Measurements from ENCODE around the gene PPP1CA.
A peak's percentile ranks its signal among the peaks of the same experiment; 100 is the strongest.

The PPP1CA gene

GRCh38 chr11:67416416-67417335, 15.0 kb upstream of the PPP1CA start:
- Histone ChIP-seq H3K4me2 (ENCODE audit: low read length) (peak overlapping the region; percentile 31), H3K9me3 (ENCODE audit: control insufficient read depth, insufficient read depth, low read length) (no peaks in the 10 kb centered on the region), H3F3A (ENCODE audit: control insufficient read depth, insufficient read depth) (peaks cover 3% of the 10 kb centered on the region; the same call in 1 of the 2 replicates), H3K27me3 (ENCODE audit: control insufficient read depth, low read length) (peaks cover 6% of the 10 kb centered on the region), H3K4me3 (ENCODE audit: low read length) (0 out of 2 replicates have a peak overlapping the region, but pooled peaks have one; percentile 14), H3K79me2 (ENCODE audit: control insufficient read depth, low read length) (no peaks in the 10 kb centered on the region), H3K4me1 (ENCODE audit: control insufficient read depth, low read length) (peaks cover 75% of the 10 kb centered on the region), H3K27ac (ENCODE audit: low read depth, low read length) (no peak overlapping the region), H3K9me2 (replicated peaks; ENCODE audit: control insufficient read depth, low read length) (no peaks in the 10 kb centered on the region), H3K36me3 (ENCODE audit: control insufficient read depth, low read length) (no peaks in the 10 kb centered on the region), H4K20me1 (ENCODE audit: control insufficient read depth, insufficient read depth, low read depth, low read length) (no peaks in the 10 kb centered on the region)
- TF ChIP-seq, protein P1, sequence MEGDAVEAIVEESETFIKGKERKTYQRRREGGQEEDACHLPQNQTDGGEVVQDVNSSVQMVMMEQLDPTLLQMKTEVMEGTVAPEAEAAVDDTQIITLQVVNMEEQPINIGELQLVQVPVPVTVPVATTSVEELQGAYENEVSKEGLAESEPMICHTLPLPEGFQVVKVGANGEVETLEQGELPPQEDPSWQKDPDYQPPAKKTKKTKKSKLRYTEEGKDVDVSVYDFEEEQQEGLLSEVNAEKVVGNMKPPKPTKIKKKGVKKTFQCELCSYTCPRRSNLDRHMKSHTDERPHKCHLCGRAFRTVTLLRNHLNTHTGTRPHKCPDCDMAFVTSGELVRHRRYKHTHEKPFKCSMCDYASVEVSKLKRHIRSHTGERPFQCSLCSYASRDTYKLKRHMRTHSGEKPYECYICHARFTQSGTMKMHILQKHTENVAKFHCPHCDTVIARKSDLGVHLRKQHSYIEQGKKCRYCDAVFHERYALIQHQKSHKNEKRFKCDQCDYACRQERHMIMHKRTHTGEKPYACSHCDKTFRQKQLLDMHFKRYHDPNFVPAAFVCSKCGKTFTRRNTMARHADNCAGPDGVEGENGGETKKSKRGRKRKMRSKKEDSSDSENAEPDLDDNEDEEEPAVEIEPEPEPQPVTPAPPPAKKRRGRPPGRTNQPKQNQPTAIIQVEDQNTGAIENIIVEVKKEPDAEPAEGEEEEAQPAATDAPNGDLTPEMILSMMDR (IDR thresholded peaks at IDR 0.05; ENCODE audit: low read depth, low read length, poor library complexity, severe bottlenecking), result no peak
- no peak for TF ChIP-seq EZH2phosphoT487 (IDR thresholded peaks at IDR 0.05; ENCODE audit: borderline replicate concordance, low read length)

DNA sequence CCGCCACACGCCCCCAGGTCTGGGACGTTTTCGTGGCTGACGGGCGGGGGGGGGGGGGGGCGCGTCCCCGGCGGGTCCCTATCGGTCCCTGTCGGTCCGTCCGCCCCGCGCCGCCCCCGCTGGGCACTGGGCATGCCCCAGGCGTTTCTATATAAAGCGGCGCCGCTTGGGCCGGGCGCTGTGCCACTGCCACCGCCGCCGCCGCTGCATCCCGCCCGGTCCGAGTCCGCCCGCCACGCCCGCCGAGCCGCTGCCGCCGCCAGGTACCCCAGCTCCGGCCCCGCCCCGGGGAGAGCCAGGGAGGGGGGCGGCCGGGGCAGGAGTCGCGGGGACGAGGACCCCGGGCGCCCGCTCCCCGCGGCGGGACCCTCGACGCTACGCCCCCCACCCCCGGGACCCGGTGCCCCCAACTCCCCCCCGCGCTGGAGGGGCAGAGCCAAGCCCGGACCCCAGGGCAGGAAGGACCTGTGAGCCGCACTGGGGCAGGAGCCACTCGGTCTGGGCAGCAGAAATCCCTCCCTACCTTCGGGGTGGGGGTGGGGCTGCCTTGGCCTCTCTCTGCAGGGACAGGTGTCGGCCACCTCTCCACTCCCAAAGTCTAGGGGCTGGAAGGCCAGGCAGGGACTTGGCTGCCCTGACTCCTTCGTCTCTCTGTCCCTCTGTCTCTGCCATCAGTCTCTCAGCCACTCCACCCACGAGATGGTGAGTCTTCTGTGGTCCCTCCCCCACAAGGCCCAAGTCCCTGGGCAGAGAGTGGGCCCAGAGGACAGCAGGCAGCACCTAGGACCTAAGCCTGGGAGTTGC, 14.0 kb upstream of the PPP1CA start, which contains the start of gene CARNS1:
Gene CARNS1, plus strand, starts transcription at position 178 of the 804 bp plus-strand sequence. Its CDS starts 522 bp downstream, at position 700.
- peaks cover 79% of the 10 kb centered on the region for H3K4me1 ChIP-seq (ENCODE audit: control insufficient read depth, low read length)
- H4K20me1 ChIP-seq (ENCODE audit: control insufficient read depth, insufficient read depth, low read depth, low read length), result no peaks in the 10 kb centered on the region
- H3F3A ChIP-seq (ENCODE audit: control insufficient read depth, insufficient read depth), result peaks cover 10% of the 10 kb centered on the region
- no peaks in the 10 kb centered on the region for H3K9me3 ChIP-seq (ENCODE audit: control insufficient read depth, insufficient read depth, low read length)
- no peaks in the 10 kb centered on the region for H3K79me2 ChIP-seq (ENCODE audit: control insufficient read depth, low read length)
- no peak within 1 kb of the TSS for H3K27ac ChIP-seq (ENCODE audit: low read depth, low read length)
- TF ChIP-seq, protein P1 (IDR thresholded peaks at IDR 0.05; ENCODE audit: low read depth, low read length, poor library complexity, severe bottlenecking), result no peak
- TF ChIP-seq EZH2phosphoT487 (IDR thresholded peaks at IDR 0.05; ENCODE audit: borderline replicate concordance, low read length), result no peak
- H3K4me2 ChIP-seq (ENCODE audit: low read length), result peak within 1 kb of the TSS; percentile 31
- 0 out of 2 replicates have a peak within 1 kb of the TSS, but pooled peaks have one; percentile 14 for H3K4me3 ChIP-seq (ENCODE audit: low read length)
- H3K36me3 ChIP-seq (ENCODE audit: control insufficient read depth, low read length), result no peaks in the 10 kb centered on the region
- H3K9me2 ChIP-seq (replicated peaks; ENCODE audit: control insufficient read depth, low read length), result no peaks in the 10 kb centered on the region
- peaks cover 6% of the 10 kb centered on the region for H3K27me3 ChIP-seq (ENCODE audit: control insufficient read depth, low read length)

GRCh38 chr11:67413266-67413849, 11.7 kb upstream of the PPP1CA start:
- H3K36me3 ChIP-seq (ENCODE audit: control insufficient read depth, low read length), result peaks cover 15% of the 10 kb centered on the region
- no peak overlapping the region for H3K4me3 ChIP-seq (ENCODE audit: low read length)
- H3K27me3 ChIP-seq (ENCODE audit: control insufficient read depth, low read length), result peaks cover 6% of the 10 kb centered on the region
- H3K9me2 ChIP-seq (replicated peaks; ENCODE audit: control insufficient read depth, low read length), result no peaks in the 10 kb centered on the region
- no peaks in the 10 kb centered on the region for H4K20me1 ChIP-seq (ENCODE audit: control insufficient read depth, insufficient read depth, low read depth, low read length)
- H3K9me3 ChIP-seq (ENCODE audit: control insufficient read depth, insufficient read depth, low read length), result no peaks in the 10 kb centered on the region
- H3K4me1 ChIP-seq (ENCODE audit: control insufficient read depth, low read length), result peaks cover 80% of the 10 kb centered on the region
- no peak for TF ChIP-seq EZH2phosphoT487 (IDR thresholded peaks at IDR 0.05; ENCODE audit: borderline replicate concordance, low read length)
- TF ChIP-seq, protein P1 (IDR thresholded peaks at IDR 0.05; ENCODE audit: low read depth, low read length, poor library complexity, severe bottlenecking), result no peak
- no peaks in the 10 kb centered on the region for H3K79me2 ChIP-seq (ENCODE audit: control insufficient read depth, low read length)
- H3F3A ChIP-seq (ENCODE audit: control insufficient read depth, insufficient read depth), result peaks cover 20% of the 10 kb centered on the region
- no peak overlapping the region for H3K27ac ChIP-seq (ENCODE audit: low read depth, low read length)
- no peak overlapping the region for H3K4me2 ChIP-seq (ENCODE audit: low read length)

All from DOHH2 (cell line).